Measurements from ENCODE around the gene FMN2.

FMN2 gene

GRCh38 chr1:240332672-240333071 is 241.0 kb downstream of the FMN2 start:
- Histone ChIP-seq H3K36me3 (ENCODE audit: control insufficient read depth, low read length) (peaks cover 2% of the 10 kb centered on the region; the same call in 1 of the 2 replicates), H3F3A (ENCODE audit: control insufficient read depth, insufficient read depth) (no peaks in the 10 kb centered on the region), H3K4me2 (ENCODE audit: low read length) (no peak overlapping the region), H3K9me2 (replicated peaks; ENCODE audit: control insufficient read depth, low read length) (no peaks in the 10 kb centered on the region), H3K27me3 (ENCODE audit: control insufficient read depth, low read length) (no peaks in the 10 kb centered on the region), H3K4me1 (ENCODE audit: control insufficient read depth, low read length) (no peaks in the 10 kb centered on the region), H3K9me3 (ENCODE audit: control insufficient read depth, insufficient read depth, low read length) (no peaks in the 10 kb centered on the region), H3K79me2 (ENCODE audit: control insufficient read depth, low read length) (no peaks in the 10 kb centered on the region), H4K20me1 (ENCODE audit: control insufficient read depth, insufficient read depth, low read depth, low read length) (no peaks in the 10 kb centered on the region), H3K27ac (ENCODE audit: low read depth, low read length) (no peak overlapping the region), H3K4me3 (ENCODE audit: low read length) (no peak overlapping the region)
- TF ChIP-seq EZH2phosphoT487 (IDR thresholded peaks at IDR 0.05; ENCODE audit: borderline replicate concordance, low read length) = no peak
- TF ChIP-seq CTCF (IDR thresholded peaks at IDR 0.05; ENCODE audit: low read depth, low read length, poor library complexity, severe bottlenecking) = no peak

- H3K4me2 ChIP-seq (ENCODE audit: low read length) = no peak overlapping the region
- H3K36me3 ChIP-seq (ENCODE audit: control insufficient read depth, low read length) = no peaks in the 10 kb centered on the region
- no peaks in the 10 kb centered on the region for H3K79me2 ChIP-seq (ENCODE audit: control insufficient read depth, low read length)
- no peaks in the 10 kb centered on the region for H3K4me1 ChIP-seq (ENCODE audit: control insufficient read depth, low read length)
- H4K20me1 ChIP-seq (ENCODE audit: control insufficient read depth, insufficient read depth, low read depth, low read length) = no peaks in the 10 kb centered on the region
- H3K27ac ChIP-seq (ENCODE audit: low read depth, low read length) = no peak overlapping the region
- H3K9me2 ChIP-seq (replicated peaks; ENCODE audit: control insufficient read depth, low read length) = no peaks in the 10 kb centered on the region
- no peak overlapping the region for H3K4me3 ChIP-seq (ENCODE audit: low read length)
- TF ChIP-seq CTCF (IDR thresholded peaks at IDR 0.05; ENCODE audit: low read depth, low read length, poor library complexity, severe bottlenecking) (no peak), EZH2phosphoT487 (IDR thresholded peaks at IDR 0.05; ENCODE audit: borderline replicate concordance, low read length) (no peak)
- no peaks in the 10 kb centered on the region for H3F3A ChIP-seq (ENCODE audit: control insufficient read depth, insufficient read depth)
- no peaks in the 10 kb centered on the region for H3K27me3 ChIP-seq (ENCODE audit: control insufficient read depth, low read length)
- H3K9me3 ChIP-seq (ENCODE audit: control insufficient read depth, insufficient read depth, low read length) = no peaks in the 10 kb centered on the region
These were observed 246.1 kb downstream of the FMN2 start for GRCh38 chr1:240337781-240338180.

- H3K36me3 ChIP-seq (ENCODE audit: control insufficient read depth, low read length) = no peaks in the 10 kb centered on the region
- no peaks in the 10 kb centered on the region for H3K27me3 ChIP-seq (ENCODE audit: control insufficient read depth, low read length)
- no peaks in the 10 kb centered on the region for H4K20me1 ChIP-seq (ENCODE audit: control insufficient read depth, insufficient read depth, low read depth, low read length)
- no peaks in the 10 kb centered on the region for H3K9me3 ChIP-seq (ENCODE audit: control insufficient read depth, insufficient read depth, low read length)
- H3K27ac ChIP-seq (ENCODE audit: low read depth, low read length) = no peak overlapping the region
- H3K4me3 ChIP-seq (ENCODE audit: low read length) = no peak overlapping the region
- TF ChIP-seq CTCF (IDR thresholded peaks at IDR 0.05; ENCODE audit: low read depth, low read length, poor library complexity, severe bottlenecking) (no peak), EZH2phosphoT487 (IDR thresholded peaks at IDR 0.05; ENCODE audit: borderline replicate concordance, low read length) (no peak)
- no peaks in the 10 kb centered on the region for H3F3A ChIP-seq (ENCODE audit: control insufficient read depth, insufficient read depth)
- H3K4me2 ChIP-seq (ENCODE audit: low read length) = no peak overlapping the region
- no peaks in the 10 kb centered on the region for H3K9me2 ChIP-seq (replicated peaks; ENCODE audit: control insufficient read depth, low read length)
- no peaks in the 10 kb centered on the region for H3K79me2 ChIP-seq (ENCODE audit: control insufficient read depth, low read length)
- H3K4me1 ChIP-seq (ENCODE audit: control insufficient read depth, low read length) = no peaks in the 10 kb centered on the region
These were observed 247.2 kb downstream of the FMN2 start for GRCh38 chr1:240338837-240339236.

All from DOHH2 (cell line).